Left ventricle myocardium superior (tissue), 1 donor: ENCODE measurements around the gene ACER1. TPM values are rescaled to one million over a fixed set of nuclear protein-coding genes. Genes with fewer than 3 reads are reported as not detected.
"Not testable (repeated sequence)": the region's sequence is repeated elsewhere in the genome, so short reads cannot be mapped to it uniquely, and the experiment has no call there.

Experiments used
- ATAC-seq: fragments of 200-7000 bp; cut with Tn5 transposase; one replicate; pipeline ENCODE4 v1.9.1; 2020; ENCODE audit warnings: mild to moderate bottlenecking, moderate library complexity
- DNase-seq: peaks from one replicate; pipeline ENCODE4 v3.0.0-alpha.2; 2020
- intact Hi-C: fragments of 100-400 bp; cut with micrococcal nuclease; formaldehyde crosslinking; loops from one replicate; pipeline ENCODE4 v1.11.0; 2022
- total RNA-seq: library from RNA; stranded (reverse); fragmentation: NEBNext Ultra II Directional; extraction: Animal tissue kit (Norgen Biotek cat#: 25700); gene quantifications from one replicate; pipeline ENCODE4 v1.2.1, GENCODE V29; 2021
- donor health status: DM: no; HTN: yes; CAD: no; lungs with severe emphysema.

Gene ACER1
- total RNA-seq, 1 donor from 2014 or later, result not detected

DNA sequence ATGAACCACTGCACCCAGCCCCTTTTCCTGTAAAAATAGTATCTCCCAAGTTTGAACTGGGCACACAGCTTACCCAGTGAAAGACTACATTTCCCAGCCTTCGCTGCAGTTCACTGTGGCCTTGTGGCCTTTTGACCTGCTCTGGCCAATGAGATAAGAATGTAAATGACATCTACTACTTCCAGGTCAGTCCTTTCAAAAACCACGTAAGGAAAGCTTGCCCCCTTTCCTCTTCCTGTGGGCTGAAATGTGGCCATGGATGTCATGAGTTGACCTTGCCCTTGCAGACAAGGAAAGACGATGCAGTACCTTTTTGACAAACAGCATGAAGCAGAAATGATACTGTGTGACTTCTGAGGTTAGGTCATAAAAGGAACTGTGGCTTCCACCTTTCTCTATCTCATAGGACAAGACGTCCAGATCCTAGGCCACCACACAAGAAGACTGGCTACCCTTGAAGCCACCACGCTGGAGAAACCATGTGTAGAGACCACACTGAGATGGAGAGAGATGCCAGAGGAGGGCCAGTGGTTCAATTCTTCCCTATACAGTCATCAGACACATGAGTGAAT, 19.9 kb downstream of the ACER1 start:
- ATAC-seq, result no peak
- intact Hi-C loops, result no loop called here

DNA sequence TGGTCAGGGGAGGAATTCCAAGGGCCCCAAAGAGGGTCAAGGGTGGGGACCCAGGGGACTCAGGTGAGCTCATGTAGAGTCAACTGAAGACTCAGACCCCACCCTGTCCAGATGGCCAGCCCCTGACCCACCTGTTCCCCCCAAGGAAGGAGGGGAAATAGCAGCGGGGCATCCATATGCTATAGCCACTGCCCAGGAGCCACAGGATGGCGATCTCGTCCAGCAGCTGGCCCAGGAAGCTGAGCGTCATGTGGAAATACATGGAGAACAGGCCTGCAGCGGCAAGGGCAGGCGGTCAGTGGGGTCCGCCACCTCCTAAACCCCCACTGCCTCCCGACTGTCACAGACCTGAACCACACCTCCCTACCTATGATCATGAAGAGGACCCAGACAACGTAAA, 21.4 kb downstream of the ACER1 start:
- ATAC-seq, result no peak
- DNase-seq, result no peak
- intact Hi-C loops, result no loop called here

More for the DNA sequence above, 19.9 kb downstream of the ACER1 start:
- DNase-seq, result no peak

DNA sequence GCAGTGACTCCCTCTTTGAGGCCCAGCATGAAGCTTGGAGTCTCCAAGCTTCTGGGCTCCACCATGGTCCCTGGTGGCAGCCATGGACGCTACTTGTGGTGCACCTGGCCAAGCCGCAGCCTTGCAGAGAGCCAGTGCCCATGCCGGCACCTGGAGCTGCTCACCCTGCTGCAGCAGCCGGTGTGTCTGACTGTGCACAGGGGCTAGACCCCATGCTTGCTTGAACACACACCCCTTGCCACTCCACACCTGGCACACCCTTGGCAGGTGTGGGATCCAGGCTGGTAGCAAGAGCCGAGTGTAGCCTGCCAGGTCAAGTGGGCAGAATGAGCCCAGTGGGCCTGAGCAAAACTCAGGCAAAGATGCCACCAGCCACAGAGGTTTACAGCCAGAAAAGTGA, 35.0 kb downstream of the ACER1 start:
- ATAC-seq (no peak), DNase-seq (no peak)
- intact Hi-C loops, result loop anchor here (5.0 kb wide), 2 partner anchors 81 to 131 kb away; no protein-coding TSS in a partner anchor

DNA sequence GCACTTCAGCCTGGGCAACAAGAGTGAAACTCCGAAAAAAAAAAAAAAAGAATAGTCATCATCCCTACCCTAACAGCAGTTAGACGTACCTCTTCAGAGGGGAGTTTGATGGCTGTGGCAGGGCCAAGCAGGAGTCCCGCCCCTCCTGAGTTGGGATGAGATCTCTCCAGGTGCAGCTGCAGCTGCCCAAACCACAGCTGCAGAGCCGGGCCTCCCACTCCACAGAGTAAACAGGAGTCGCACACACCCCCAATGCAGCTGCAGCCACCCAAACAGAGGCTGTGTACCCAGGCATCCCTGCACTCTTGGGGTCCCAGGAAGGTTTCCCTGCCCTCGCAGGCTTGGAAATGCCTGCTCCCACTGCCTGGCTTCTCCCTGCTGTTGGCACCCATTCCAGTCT, 36.2 kb downstream of the ACER1 start:
- intact Hi-C loops, result loop anchor here (5.0 kb wide), 2 partner anchors 80 to 130 kb away; no protein-coding TSS in a partner anchor
- no peak for DNase-seq
- no peak for ATAC-seq

DNA sequence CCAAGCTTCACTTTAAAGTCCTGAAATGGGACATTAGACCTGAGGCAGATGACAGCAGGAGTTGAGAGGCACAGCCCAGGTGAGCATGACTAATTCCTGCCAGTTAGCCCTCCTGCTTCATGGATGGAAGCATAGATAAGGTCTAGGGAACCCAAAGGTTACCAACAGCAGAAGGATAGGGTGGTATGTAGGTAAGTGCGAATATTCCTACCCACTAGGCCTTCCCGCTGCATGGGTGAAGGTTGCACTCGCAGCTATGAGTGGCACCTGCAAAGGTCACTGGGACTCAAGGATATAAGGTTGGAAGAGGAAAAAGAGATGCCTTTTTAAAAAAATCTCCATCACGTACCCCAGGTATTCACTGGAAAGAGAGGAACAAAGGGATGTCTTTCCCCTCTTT, 41.4 kb downstream of the ACER1 start:
- intact Hi-C loops, result no loop called here
- ATAC-seq, result no peak
- DNase-seq, result no peak

DNA sequence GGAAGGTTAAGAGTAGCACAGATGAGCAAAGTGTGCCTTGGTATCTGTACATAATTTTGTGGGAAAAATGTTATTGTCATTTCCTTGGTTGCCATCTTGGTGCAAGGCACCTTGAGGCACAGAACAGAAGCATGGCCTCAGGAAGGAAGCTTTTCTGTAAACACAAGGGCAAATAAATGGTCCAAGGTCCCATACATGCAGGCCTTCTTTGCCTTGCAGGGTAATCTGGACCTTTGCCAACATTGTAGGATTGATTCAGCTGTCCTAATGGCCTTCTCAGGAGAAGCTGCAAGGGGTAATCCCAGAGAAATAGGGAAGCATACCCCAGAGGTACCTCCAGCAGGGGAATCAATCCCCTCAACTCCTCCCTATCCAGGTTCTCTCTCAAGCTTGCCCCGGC, 44.7 kb downstream of the ACER1 start:
- no peak for ATAC-seq
- intact Hi-C loops, result no loop called here
- no peak for DNase-seq

DNA sequence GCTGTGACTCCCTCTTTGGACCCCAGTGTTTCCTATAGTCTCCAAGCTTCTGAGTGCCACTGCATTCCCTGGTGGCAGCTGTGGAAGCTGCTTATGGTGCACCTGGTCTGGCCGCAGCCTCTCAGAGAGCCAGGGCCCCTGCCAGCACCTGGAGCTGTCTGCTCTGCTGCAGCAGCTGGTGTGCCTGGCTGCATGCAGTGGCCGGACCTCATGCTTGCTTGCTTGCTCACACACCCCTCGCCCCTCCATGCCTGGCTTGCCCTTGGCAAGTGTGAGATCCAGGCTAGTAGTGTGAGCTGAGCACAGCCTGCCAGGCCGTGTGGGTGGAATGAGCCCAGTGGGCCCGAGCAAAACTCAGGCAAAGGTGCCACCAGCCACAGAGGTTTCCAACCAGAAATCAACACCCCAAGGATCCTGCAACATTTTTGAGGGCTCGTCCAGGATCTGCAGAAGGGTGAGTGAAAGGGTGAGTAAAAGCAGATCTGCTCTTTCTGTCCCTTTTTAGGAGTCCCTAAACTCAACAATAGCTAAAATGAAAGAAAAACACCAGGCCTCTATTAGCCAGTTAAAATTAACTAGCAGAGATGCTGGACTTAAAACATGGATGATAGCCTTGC, 46.0 kb downstream of the ACER1 start:
- no peak for ATAC-seq

DNA sequence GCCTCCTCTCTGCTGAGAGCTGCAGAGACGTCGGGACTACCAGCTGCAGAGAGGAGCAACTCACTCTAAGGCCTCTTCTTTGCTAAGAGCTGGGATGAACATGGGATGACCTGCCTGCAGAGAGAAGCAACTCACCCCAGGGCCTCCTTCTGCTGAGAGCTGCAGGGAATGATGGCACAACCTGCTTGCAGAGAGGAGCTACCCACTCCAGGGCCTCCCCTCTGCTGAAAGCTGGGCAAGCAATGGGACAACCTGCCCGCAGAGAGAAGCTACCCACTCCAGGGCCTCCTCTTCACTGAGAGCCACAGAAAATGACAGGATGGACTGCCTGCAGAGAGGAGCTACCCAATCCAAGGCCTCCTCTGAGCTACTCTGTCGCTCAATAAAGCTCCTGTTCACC, 46.7 kb downstream of the ACER1 start:
- ATAC-seq (no peak), DNase-seq (no peak)
- intact Hi-C loops, result no loop called here

More for the DNA sequence above, 46.0 kb downstream of the ACER1 start:
- DNase-seq, result no peak
- intact Hi-C loops, result no loop called here

DNA sequence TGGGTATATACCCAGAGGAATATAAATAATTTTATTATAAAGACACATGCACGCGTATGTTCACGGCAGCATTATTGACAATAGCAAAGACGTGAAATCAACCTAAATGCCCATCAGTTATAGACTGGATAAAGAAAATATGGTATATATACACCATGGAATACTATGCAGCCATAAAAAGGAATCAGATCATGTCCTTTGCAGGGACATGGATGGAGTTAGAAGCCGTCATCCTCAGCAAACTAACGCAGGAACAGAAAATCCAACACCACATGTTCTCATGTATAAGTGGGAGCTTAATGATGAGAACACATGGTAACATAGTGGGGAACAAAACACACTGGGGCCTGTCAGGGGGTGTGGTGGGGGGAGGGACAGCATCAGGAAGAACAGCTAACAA, 51.0 kb downstream of the ACER1 start:
- DNase-seq, ATAC-seq, intact Hi-C loops: not testable (repeated sequence)

DNA sequence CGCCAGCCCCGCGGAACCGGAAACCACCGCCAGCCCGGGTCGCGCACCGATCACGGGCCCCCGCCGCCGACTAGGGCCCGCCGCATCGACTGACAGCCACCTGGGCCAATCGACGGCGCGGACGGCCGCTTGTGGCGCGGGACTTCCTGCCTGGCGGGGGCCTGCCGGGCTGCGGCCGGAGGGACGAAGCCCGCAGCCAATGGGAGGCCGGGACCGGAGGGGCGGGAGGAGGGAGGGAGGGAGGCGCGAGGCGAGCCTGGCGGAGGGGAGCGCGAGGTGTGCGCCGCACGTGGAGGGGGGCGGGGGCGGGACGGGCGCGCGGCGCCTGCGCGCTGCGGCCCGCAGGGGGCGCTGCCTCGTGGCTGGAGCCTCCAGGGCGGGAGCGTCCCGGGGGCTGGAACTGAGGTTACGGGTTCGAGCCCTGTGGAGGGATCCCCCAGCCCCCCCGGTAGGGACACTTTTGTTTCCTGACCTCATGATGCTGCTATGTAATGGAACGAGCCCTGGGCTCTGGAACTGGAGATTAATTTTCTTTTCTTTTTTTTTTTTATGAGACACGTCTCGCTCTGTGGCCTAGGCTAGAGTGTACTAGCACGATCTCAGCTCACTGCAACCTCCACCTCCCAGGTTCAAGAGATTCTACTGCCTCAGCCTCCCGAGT, 53.4 kb downstream of the ACER1 start, which contains the start of gene MLLT1:
TSS of gene MLLT1 (minus strand) at position 45 of the 661 bp plus-strand sequence. CDS start 191 bp downstream, outside the sequence.
- peak; percentile 99 for DNase-seq
- peak; percentile 98 for ATAC-seq
- intact Hi-C loops, result no loop called here

DNA sequence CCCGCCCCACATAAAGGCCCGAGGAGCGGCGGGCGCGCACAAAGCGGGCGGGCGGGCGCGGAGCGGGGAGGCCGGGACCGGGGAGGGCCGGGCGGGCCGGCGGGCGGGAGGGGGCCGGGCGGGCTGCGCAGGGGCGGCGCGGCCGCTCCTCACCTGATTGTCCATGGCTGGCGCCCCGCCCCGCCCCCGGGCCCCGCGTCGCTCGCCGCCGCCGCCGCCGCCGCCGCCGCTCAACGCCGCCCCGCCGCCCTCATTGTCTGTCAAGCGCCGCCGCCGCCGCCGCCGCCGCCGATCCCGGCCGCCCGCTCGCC, 53.8 kb downstream of the ACER1 start:
- no peak for ATAC-seq
- intact Hi-C loops, result no loop called here
- no peak for DNase-seq

DNA sequence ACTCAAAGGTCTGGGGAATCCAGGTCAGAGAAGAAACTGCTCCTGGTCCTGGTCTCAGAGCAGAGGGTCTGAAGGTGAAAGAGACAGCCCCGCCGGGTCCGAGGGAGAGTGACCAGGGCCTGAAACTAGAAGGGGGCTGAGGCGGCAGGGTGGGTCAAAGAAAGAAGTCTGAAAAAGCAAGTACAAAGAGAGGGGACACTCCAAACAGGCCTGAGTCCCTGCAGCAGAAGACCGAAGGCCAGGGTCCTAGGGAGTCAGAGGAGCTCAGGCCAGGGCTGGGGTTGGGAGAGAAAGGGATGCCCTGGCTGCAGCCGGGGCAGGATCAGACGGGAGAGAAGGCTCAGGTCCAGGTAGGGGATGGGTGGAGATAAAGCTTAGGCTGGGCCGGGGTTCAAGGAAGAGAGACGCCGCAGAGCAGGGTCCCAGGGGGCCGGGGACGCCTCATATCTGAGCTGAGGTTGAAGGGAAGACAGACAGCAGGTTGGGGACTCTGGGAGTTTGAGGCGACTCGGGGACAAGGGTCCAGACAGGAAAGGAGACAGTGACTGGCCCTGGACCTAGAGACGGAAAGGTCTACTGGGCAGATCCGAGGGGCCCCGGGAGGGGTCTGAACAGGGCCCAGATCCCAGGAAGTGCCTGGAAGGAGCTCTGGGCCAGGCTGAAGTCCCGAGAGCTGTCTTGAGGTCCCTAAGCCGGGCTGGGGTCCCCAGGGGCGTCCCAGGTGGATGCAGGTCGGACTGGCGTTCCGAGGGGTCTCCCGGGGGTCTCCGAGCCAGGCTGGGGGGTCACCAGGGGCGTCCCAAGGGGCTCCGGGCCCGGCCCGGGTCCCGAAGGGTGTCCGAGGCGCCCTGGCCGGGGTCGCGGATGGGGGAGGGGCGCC, 54.4 kb downstream of the ACER1 start:
- ATAC-seq (no peak), DNase-seq (no peak)
- intact Hi-C loops, result no loop called here

DNA sequence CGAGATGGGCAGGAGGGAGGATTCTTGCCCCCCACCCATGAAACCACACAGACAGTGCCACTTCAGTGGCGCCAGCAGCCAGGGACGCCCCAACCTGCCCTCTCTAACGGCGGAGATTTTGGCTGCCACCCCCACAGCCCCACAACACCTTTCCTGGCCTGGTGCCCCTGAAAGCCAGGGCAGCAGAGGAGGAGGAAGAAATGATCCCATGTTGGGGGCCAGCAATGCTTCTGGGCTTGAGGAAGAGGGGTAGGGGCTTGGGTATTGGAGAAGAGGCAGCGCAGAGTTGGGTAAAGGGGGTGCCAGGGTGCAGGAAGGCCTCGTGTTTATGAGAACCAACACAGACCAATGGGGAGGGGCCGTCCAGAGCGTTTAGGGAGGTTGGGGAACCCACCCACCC, 55.4 kb downstream of the ACER1 start:
- ATAC-seq, result no peak
- no peak for DNase-seq
- intact Hi-C loops, result no loop called here

DNA sequence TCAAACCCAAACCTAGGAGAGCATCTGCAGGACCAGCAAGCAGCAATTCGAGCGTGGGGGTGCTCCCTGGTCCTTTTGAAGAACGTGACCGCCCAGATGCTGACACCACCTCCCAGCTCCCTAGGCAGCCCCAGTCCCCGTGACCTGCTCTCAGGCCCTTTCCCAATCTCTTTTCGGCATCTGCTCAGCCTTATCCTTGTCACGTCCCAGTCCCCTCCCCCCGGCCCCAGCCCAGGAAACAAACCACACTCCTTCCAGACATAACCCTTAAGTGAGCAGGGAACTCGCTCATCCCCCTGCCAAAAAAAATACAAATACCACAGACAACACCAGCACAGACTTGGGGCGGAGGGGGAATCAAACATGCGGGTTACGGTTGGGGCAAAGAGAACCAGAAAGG, 57.0 kb downstream of the ACER1 start:
- ATAC-seq (no peak), DNase-seq (peak; percentile 59)
- intact Hi-C loops, result no loop called here

DNA sequence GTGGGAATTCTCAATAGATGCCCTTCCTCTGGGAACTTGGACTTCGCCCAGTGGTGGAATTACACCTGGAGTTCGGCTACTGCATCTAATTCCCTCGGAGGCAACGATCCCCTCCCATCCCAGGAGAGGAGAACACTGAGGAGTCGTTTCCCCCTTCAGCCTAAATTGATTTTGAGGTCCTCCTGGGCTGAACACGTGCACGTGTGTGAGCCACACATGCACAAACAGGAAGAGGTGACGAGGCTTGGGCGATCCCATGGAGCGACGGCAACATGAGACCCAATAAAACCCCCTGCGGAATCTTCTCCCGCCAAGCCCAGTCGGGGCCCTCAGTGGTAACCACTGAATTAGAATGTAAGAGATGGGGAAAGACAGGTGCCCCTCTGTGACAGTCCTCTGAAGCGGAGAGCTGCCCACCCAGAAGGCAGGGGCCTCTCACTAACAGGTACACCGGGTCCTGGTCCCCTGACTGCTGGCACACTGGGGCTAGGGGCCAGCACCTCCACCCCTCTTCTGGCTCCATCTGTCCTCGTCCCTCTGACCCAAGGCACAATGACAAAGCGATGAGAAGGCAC, 58.2 kb downstream of the ACER1 start:
- no peak for ATAC-seq
- no peak for DNase-seq
- intact Hi-C loops, result no loop called here

DNA sequence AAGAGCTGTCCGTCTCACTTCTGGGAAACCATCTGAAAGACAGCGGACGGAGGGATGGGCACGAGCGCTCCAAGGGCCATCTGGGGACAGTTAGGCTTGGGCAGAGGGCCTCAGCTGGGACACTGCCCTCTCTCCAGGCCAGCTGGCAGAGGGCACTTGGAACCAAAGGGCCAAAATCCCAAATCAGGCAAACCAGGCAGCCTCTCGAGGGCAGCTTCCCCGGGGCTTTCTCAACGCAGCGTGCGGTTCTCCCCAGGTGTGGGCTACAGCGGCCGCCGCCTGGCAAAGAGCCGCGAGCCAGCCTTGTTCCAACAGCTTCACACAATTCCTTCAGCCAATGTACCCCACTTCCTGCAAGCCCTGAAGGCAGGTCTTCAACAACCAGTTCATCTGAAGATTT, 58.7 kb downstream of the ACER1 start:
- DNase-seq (peak; percentile 70), ATAC-seq (peak; percentile 18)
- intact Hi-C loops, result no loop called here

DNA sequence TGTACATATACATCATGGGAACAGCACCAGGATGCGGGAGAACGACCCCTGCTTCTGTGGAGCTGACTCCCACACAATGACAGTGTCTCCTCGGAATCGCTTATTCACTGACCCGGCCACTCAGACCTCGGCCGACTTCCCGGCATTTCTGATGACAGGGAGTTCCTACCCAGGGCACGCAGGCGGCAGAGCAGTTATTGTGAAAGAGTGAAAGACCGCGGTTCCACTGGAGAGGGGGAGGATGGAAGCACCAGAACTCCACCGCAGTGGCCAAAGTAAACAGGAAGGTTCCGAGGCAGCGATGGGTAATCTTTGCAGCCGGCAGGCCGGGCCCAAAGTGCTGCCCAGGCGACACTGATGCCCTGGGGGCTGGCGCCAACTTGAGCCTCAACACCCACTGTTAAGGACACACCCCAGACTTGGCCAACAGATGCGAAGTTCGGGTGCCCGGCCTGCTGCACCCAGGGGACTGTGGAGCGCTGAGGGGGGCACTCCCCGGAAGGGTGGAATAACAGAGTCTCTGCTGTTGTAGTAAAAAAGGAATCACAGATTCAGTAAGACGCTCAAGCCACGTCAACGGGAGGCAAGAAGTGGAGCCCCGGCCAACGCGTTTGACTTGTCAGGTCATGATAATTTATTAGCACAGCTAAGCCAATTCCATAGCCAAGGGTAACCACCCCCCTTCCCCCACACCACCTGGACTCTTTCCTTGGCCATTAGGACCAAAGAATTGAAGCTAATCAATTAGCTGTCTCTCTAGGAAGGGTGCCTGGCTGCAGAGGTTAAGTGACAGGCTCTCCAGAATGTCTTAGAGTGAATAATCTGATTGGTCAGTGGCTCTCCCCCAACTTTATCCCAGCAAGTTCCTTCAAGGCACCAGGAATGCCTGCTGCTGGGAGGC, 59.5 kb downstream of the ACER1 start:
- peak; percentile 70 for ATAC-seq
- DNase-seq, result peak; percentile 86
- intact Hi-C loops, result no loop called here

DNA sequence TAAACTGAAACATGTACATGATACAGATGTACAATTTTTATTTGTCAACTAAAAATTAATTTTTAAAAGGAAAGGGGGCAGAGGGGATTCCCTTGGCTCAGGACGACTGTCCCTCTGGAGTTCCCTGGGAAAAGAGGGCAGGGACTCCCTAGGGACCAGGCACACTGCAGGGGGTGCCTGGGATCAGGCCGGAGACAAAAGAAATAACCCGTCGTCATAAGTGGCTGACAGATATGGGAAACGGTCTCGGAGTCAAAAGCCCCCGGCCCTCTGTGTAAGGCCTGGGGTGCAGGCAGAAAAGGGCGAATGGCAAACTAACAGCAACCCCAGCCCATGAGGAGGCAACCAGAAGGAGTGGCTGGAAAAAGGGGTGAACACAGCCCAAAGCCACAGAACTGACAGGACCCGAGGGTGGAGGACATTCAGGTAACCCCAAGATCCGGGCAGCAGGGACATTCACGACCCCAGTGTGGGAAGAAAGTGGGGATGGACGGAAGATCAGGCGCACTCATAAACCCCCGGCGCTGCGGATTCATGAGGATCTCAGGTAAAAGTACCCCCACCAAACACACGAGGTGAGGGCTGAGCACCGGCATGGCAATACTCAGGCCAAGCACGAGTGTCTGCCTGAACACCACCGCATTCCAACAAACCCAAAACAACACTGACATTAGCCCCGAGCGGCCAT, 60.4 kb downstream of the ACER1 start:
- ATAC-seq (no peak), DNase-seq (no peak)
- intact Hi-C loops, result no loop called here
